ENCODE data around the gene TPRG1L.

The TPRG1L gene

DNA sequence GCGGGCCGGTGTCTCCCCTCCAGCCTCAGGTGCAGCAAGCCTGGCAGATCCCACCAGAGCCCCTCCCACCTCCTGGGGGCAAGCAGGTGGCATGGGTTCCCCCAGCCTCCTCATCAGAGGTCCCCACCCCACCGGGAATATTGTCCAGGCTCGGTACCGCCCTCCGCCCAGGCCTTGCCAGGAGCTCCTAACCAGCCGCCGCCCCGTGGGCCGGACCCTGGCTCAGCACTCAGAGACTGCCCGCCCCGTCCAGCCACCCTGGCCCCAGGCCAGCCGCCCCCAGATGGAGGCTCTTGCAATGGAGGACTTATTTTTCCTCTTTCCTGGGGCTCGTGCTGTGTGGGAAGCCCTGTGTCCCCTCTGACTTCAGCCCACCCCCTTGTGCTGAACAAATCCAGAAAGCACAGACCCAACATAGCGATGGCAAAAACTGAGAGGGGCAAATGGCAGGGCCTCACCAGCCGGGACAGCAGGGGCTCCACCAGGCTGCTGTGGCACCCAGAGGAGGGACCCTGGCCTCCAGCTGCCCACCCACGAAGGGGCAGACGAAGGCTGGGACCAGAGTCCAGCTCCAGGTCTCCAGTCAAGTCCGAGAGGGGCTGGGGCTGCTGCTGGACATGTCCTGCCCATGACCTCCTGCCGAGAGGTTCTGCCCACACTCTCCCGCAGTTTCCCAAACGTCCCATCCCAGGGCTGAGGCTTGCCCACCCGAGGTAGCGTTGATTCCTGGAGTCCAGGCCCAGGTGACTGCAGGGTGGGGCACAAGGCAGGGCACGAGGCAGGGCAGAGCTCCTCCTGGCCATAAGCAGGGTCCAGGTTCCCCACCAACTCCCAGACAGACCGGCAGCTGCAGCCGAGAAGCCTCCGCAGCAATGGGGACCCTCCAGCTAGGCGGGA is 21.0 kb upstream of the TPRG1L start:
- no peak overlapping the region for H3K9ac ChIP-seq (ENCODE audit: low read length)
- no peaks in the 10 kb centered on the region for H3K9me3 ChIP-seq (ENCODE audit: low read length)
- no peak overlapping the region for H3K4me3 ChIP-seq (ENCODE audit: low read depth in 1 of 2, low read length in 2 of 2)
- no peak overlapping the region for H3K27ac ChIP-seq (ENCODE audit: low read depth, low read length)
- no peaks in the 10 kb centered on the region for H3K36me3 ChIP-seq (ENCODE audit: insufficient read depth, low read length)
- no peaks in the 10 kb centered on the region for H3K4me1 ChIP-seq (ENCODE audit: insufficient read depth, low read length)
- peaks cover 0 to 12% of the 10 kb centered on the region in 2 donors for H3K27me3 ChIP-seq (ENCODE audit: control insufficient read depth in 1 of 2, insufficient read depth in 2 of 2, low read length in 2 of 2)

GRCh38 chr1:3604468-3604974 is 20.3 kb upstream of the TPRG1L start:
- Histone ChIP-seq H3K4me1 (ENCODE audit: insufficient read depth, low read length) (no peaks in the 10 kb centered on the region), H3K9ac (ENCODE audit: low read length) (no peak overlapping the region), H3K27me3 (ENCODE audit: control insufficient read depth in 1 of 2, insufficient read depth in 2 of 2, low read length in 2 of 2) (peaks cover 6 to 19% of the 10 kb centered on the region in 2 donors), H3K9me3 (ENCODE audit: low read length) (no peaks in the 10 kb centered on the region), H3K27ac (ENCODE audit: low read depth, low read length) (no peak overlapping the region), H3K36me3 (ENCODE audit: insufficient read depth, low read length) (no peaks in the 10 kb centered on the region), H3K4me3 (ENCODE audit: low read depth in 1 of 2, low read length in 2 of 2) (no peak overlapping the region)

GRCh38 chr1:3604997-3605823 is 19.6 kb upstream of the TPRG1L start:
- Histone ChIP-seq H3K27me3 (ENCODE audit: control insufficient read depth in 1 of 2, insufficient read depth in 2 of 2, low read length in 2 of 2) (peaks cover 11 to 26% of the 10 kb centered on the region in 2 donors), H3K4me3 (ENCODE audit: low read depth in 1 of 2, low read length in 2 of 2) (no peak overlapping the region), H3K9me3 (ENCODE audit: low read length) (no peaks in the 10 kb centered on the region), H3K9ac (ENCODE audit: low read length) (no peak overlapping the region), H3K27ac (ENCODE audit: low read depth, low read length) (no peak overlapping the region), H3K4me1 (ENCODE audit: insufficient read depth, low read length) (no peaks in the 10 kb centered on the region), H3K36me3 (ENCODE audit: insufficient read depth, low read length) (no peaks in the 10 kb centered on the region)

DNA sequence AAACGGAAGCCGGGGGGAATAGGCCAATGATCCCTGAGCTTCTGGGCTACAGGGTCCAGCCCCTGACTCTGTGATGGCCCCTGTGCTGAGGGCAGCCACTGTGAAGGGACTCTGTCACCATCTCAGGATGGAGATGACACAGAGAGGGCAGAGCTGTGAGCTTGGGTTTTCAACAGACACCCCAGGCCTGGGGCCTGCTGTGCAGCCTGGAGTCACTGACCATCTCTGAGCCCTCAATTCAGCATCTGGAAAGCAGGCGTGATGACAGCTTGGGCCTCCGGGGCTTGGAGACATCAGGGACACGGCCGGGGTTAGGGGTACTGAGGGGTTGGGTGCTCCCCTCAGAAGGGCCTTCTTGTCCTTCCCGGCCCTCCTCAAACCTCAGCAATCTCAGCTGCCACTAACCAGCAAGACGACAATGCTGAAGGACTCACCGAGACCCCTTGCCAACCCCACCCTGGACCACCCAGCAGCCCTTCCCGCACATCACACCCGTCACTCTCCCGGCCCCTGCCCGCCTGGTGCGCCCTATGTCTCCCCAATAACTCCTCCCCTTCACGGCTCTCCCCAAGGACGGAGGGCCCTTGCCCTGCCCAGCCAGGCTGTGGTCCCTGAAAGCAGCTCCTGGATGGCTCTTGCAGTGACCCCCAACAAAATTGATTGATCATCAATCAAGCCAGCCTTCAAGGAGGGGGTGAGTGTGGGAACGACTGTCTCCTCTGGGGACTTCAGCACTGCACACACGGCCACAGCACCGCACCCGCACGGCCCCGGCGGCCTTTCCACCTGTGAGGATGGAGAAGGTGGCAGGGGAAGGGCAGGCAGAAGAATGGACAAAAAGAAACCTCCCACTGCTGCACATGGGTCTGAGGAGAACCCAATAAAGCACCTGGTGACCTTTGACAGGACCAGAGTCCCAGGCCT is 17.8 kb upstream of the TPRG1L start:
- no peak overlapping the region for H3K27ac ChIP-seq (ENCODE audit: low read depth, low read length)
- H3K9ac ChIP-seq (ENCODE audit: low read length) = no peak overlapping the region
- no peaks in the 10 kb centered on the region for H3K4me1 ChIP-seq (ENCODE audit: insufficient read depth, low read length)
- H3K27me3 ChIP-seq (ENCODE audit: control insufficient read depth in 1 of 2, insufficient read depth in 2 of 2, low read length in 2 of 2) = peaks cover 11 to 41% of the 10 kb centered on the region in 2 donors
- H3K36me3 ChIP-seq (ENCODE audit: insufficient read depth, low read length) = no peaks in the 10 kb centered on the region
- H3K9me3 ChIP-seq (ENCODE audit: low read length) = no peaks in the 10 kb centered on the region
- no peak overlapping the region for H3K4me3 ChIP-seq (ENCODE audit: low read depth in 1 of 2, low read length in 2 of 2)

- H3K4me1 ChIP-seq (ENCODE audit: insufficient read depth, low read length) = no peaks in the 10 kb centered on the region
- no peak overlapping the region for H3K27ac ChIP-seq (ENCODE audit: low read depth, low read length)
- H3K36me3 ChIP-seq (ENCODE audit: insufficient read depth, low read length) = no peaks in the 10 kb centered on the region
- H3K27me3 ChIP-seq (ENCODE audit: control insufficient read depth in 1 of 2, insufficient read depth in 2 of 2, low read length in 2 of 2) = peaks cover 13 to 43% of the 10 kb centered on the region in 2 donors
- H3K4me3 ChIP-seq (ENCODE audit: low read depth in 1 of 2, low read length in 2 of 2) = no peak overlapping the region
- no peak overlapping the region for H3K9ac ChIP-seq (ENCODE audit: low read length)
- no peaks in the 10 kb centered on the region for H3K9me3 ChIP-seq (ENCODE audit: low read length)
Measured at GRCh38 chr1:3607703-3608065, 17.1 kb upstream of the TPRG1L start.

GRCh38 chr1:3608154-3608553 is 16.7 kb upstream of the TPRG1L start:
- H3K36me3 ChIP-seq (ENCODE audit: insufficient read depth, low read length) = no peaks in the 10 kb centered on the region
- no peaks in the 10 kb centered on the region for H3K9me3 ChIP-seq (ENCODE audit: low read length)
- peaks cover 15 to 43% of the 10 kb centered on the region in 2 donors for H3K27me3 ChIP-seq (ENCODE audit: control insufficient read depth in 1 of 2, insufficient read depth in 2 of 2, low read length in 2 of 2)
- no peaks in the 10 kb centered on the region for H3K4me1 ChIP-seq (ENCODE audit: insufficient read depth, low read length)
- H3K27ac ChIP-seq (ENCODE audit: low read depth, low read length) = no peak overlapping the region
- no peak overlapping the region for H3K4me3 ChIP-seq (ENCODE audit: low read depth in 1 of 2, low read length in 2 of 2)
- no peak overlapping the region for H3K9ac ChIP-seq (ENCODE audit: low read length)

GRCh38 chr1:3609016-3609768 is 15.6 kb upstream of the TPRG1L start:
- peaks cover 15 to 43% of the 10 kb centered on the region in 2 donors for H3K27me3 ChIP-seq (ENCODE audit: control insufficient read depth in 1 of 2, insufficient read depth in 2 of 2, low read length in 2 of 2)
- H3K9me3 ChIP-seq (ENCODE audit: low read length) = no peaks in the 10 kb centered on the region
- H3K9ac ChIP-seq (ENCODE audit: low read length) = no peak overlapping the region
- no peak overlapping the region for H3K27ac ChIP-seq (ENCODE audit: low read depth, low read length)
- no peaks in the 10 kb centered on the region for H3K4me1 ChIP-seq (ENCODE audit: insufficient read depth, low read length)
- no peaks in the 10 kb centered on the region for H3K36me3 ChIP-seq (ENCODE audit: insufficient read depth, low read length)
- no peak overlapping the region for H3K4me3 ChIP-seq (ENCODE audit: low read depth in 1 of 2, low read length in 2 of 2)

- H3K4me1 ChIP-seq (ENCODE audit: insufficient read depth, low read length) = no peaks in the 10 kb centered on the region
- no peaks in the 10 kb centered on the region for H3K9me3 ChIP-seq (ENCODE audit: low read length)
- H3K9ac ChIP-seq (ENCODE audit: low read length) = no peak overlapping the region
- H3K4me3 ChIP-seq (ENCODE audit: low read depth in 1 of 2, low read length in 2 of 2) = no peak overlapping the region
- H3K36me3 ChIP-seq (ENCODE audit: insufficient read depth, low read length) = no peaks in the 10 kb centered on the region
- H3K27me3 ChIP-seq (ENCODE audit: control insufficient read depth in 1 of 2, insufficient read depth in 2 of 2, low read length in 2 of 2) = peaks cover 15 to 43% of the 10 kb centered on the region in 2 donors
- no peak overlapping the region for H3K27ac ChIP-seq (ENCODE audit: low read depth, low read length)
Measured at GRCh38 chr1:3609769-3610526, 14.9 kb upstream of the TPRG1L start.

GRCh38 chr1:3610527-3611169 is 14.2 kb upstream of the TPRG1L start:
- peaks cover 15 to 43% of the 10 kb centered on the region in 2 donors for H3K27me3 ChIP-seq (ENCODE audit: control insufficient read depth in 1 of 2, insufficient read depth in 2 of 2, low read length in 2 of 2)
- no peak overlapping the region for H3K27ac ChIP-seq (ENCODE audit: low read depth, low read length)
- H3K36me3 ChIP-seq (ENCODE audit: insufficient read depth, low read length) = no peaks in the 10 kb centered on the region
- no peaks in the 10 kb centered on the region for H3K9me3 ChIP-seq (ENCODE audit: low read length)
- no peak overlapping the region for H3K9ac ChIP-seq (ENCODE audit: low read length)
- H3K4me1 ChIP-seq (ENCODE audit: insufficient read depth, low read length) = no peaks in the 10 kb centered on the region
- H3K4me3 ChIP-seq (ENCODE audit: low read depth in 1 of 2, low read length in 2 of 2) = no peak overlapping the region
